ENCODE data around the gene SPDYE4.

The SPDYE4 gene

DNA sequence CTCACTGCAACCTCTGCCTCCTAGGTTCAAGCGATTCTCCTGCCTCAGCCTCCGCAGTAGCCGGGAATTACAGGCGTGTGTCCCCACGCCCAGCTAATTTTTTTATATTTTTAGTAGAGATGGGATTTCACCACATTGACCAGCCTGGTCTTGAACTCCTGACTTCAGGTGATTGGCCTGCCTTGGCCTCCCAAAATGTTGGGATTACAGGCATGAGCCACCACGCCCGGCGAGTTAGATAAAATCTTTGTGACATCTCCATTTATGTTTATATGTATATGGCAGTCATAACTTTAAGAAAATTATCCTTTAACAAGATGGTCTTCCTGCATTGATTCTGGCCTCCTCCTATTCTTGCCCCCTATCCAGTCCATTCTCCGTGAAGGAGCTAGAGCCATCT is 37.8 kb downstream of the SPDYE4 start:
- H3K27ac ChIP-seq: no peak overlapping the region
- TF ChIP-seq CTCF (IDR thresholded peaks at IDR 0.05): no peak
- no peak for TF ChIP-seq ZFX (IDR thresholded peaks at IDR 0.05; ENCODE audit: borderline replicate concordance)

- TF ChIP-seq ZFX (IDR thresholded peaks at IDR 0.05; ENCODE audit: borderline replicate concordance): no peak
- no peak for TF ChIP-seq CTCF (IDR thresholded peaks at IDR 0.05)
- no peak overlapping the region for H3K27ac ChIP-seq
Measured at GRCh38 chr17:8719291-8720246, 38.8 kb downstream of the SPDYE4 start.

GRCh38 chr17:8718001-8718563 is 40.3 kb downstream of the SPDYE4 start:
- H3K27ac ChIP-seq: no peak overlapping the region
- TF ChIP-seq CTCF (IDR thresholded peaks at IDR 0.05) (no peak), ZFX (IDR thresholded peaks at IDR 0.05; ENCODE audit: borderline replicate concordance) (no peak)

- H3K27ac ChIP-seq: no peak overlapping the region
- TF ChIP-seq ZFX (IDR thresholded peaks at IDR 0.05; ENCODE audit: borderline replicate concordance): no peak
- no peak for TF ChIP-seq CTCF (IDR thresholded peaks at IDR 0.05)
Measured at GRCh38 chr17:8713878-8714277, 44.5 kb downstream of the SPDYE4 start.

- no peak overlapping the region for H3K27ac ChIP-seq
- no peak for TF ChIP-seq CTCF (IDR thresholded peaks at IDR 0.05)
- no peak for TF ChIP-seq ZFX (IDR thresholded peaks at IDR 0.05; ENCODE audit: borderline replicate concordance)
Measured at GRCh38 chr17:8713315-8713714, 45.0 kb downstream of the SPDYE4 start.

DNA sequence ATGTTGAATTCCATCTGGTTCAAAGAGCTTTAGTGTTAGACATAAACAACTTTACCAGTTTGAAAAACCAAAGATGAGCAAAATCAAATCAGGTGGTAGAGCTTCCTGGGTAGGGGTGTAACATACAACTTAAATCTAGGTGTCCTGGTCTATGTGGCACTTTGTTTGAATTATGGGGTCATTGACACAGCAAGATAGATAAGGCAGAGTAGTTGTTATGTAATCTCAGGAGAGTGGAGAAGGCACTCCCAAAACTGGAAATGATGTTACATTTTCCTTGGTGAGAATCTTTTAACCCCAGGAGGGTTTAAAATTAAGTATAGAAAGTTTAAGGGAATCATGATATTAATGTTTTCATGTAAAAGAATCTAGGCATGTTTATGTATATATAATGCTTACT is 45.6 kb downstream of the SPDYE4 start:
- no peak overlapping the region for H3K27ac ChIP-seq
- TF ChIP-seq ZFX (IDR thresholded peaks at IDR 0.05; ENCODE audit: borderline replicate concordance) (no peak), CTCF (IDR thresholded peaks at IDR 0.05) (no peak)

DNA sequence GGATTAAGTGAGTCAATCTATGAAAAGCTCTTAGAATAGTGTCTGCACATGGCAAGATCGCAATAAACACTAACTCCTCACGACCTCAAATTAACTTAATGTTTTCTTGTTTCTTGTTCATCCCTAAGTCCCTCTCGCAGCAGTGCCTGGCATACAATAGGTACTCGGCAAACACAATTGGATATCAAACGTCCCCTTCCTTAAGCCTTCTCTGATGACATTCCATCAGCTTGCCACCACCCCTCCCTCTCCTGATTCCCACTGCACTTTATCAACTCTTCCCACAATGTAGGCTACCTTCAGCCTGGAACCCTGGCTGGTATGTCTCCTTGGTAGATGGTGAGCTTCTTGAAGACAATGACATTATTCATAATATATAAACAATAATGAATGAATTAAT is 47.1 kb downstream of the SPDYE4 start:
- TF ChIP-seq ZFX (IDR thresholded peaks at IDR 0.05; ENCODE audit: borderline replicate concordance) (no peak), CTCF (IDR thresholded peaks at IDR 0.05) (no peak)
- H3K27ac ChIP-seq: no peak overlapping the region

Data from 22Rv1 (cell line).